Activated naive CD4-positive, alpha-beta T cell treated with anti-CD3 and anti-CD28 coated beads for 36 hours (primary cell): ENCODE measurements around the gene GALK1. TPM values are rescaled to one million over a fixed set of nuclear protein-coding genes. Genes with fewer than 3 reads are reported as not detected.
"Not testable (repeated sequence)": the region's sequence is repeated elsewhere in the genome, so short reads cannot be mapped to it uniquely, and the experiment has no call there.

Experiments
- CTCF ChIA-PET: fragments of 350-600 bp; sonication (Branson Sonifier 250); formaldehyde crosslinking; loops from one replicate; lab custom pipeline; 2021; ENCODE audit warnings: antibody characterized with exemption; lab: Charles Lee
- DNase-seq: peaks from one replicate; pipeline ENCODE4 v3.0.0-alpha.2; 2020
- H3K27ac Mint-ChIP-seq: one replicate; pipeline ENCODE4 v1.8.0; 2021; ENCODE audit warnings: mild to moderate bottlenecking, mixed read lengths
- H3K27me3 Mint-ChIP-seq: one replicate; pipeline ENCODE4 v1.8.0; 2021; ENCODE audit warnings: low read depth, mixed read lengths
- H3K36me3 Mint-ChIP-seq: one replicate; pipeline ENCODE4 v1.8.0; 2021; ENCODE audit warnings: low read depth, mixed read lengths
- H3K4me1 Mint-ChIP-seq: one replicate; pipeline ENCODE4 v1.8.0; 2021; ENCODE audit warnings: low read depth, mixed read lengths
- H3K4me3 Mint-ChIP-seq: one replicate; pipeline ENCODE4 v1.8.0; 2021; ENCODE audit warnings: mild to moderate bottlenecking, moderate library complexity, mixed read lengths
- H3K9me3 Mint-ChIP-seq: one replicate; pipeline ENCODE4 v1.8.0; 2021; ENCODE audit warnings: mixed read lengths
- intact Hi-C: fragments of 100-400 bp; cut with micrococcal nuclease; formaldehyde crosslinking; loops from one replicate; pipeline ENCODE4 v1.15.1; 2023
- total RNA-seq, 2 experiments: library from RNA; stranded (reverse); gene quantifications; one replicate each; pipeline ENCODE4 v1.2.3, GENCODE V29; 2021

GALK1 gene
- total RNA-seq, 2 experiments from 2014 or later: 48.7 to 50.2 TPM

GRCh38 chr17:75773121-75773807 is 8.3 kb upstream of the GALK1 start:
- no peak for DNase-seq
- H3K27ac Mint-ChIP-seq: no peak overlapping the region
- no peak overlapping the region for H3K4me3 Mint-ChIP-seq
- H3K4me1 Mint-ChIP-seq: peaks cover 26% of the 10 kb centered on the region
- H3K9me3 Mint-ChIP-seq: no peaks in the 10 kb centered on the region
- peaks cover 26% of the 10 kb centered on the region for H3K36me3 Mint-ChIP-seq
- H3K27me3 Mint-ChIP-seq: no peaks in the 10 kb centered on the region
- CTCF ChIA-PET: interaction anchor here (0.6 to 5.7 kb wide), 8 partner anchors 8 to 326 kb away, joined by 3 to 30 read pairs (median 6); partner anchors contain the start of gene GALK1
- intact Hi-C loops: no loop called here

GRCh38 chr17:75771334-75772281 is 6.6 kb upstream of the GALK1 start:
- Mint-ChIP-seq H3K27me3 (no peaks in the 10 kb centered on the region), H3K27ac (no peak overlapping the region), H3K9me3 (no peaks in the 10 kb centered on the region), H3K36me3 (peaks cover 10% of the 10 kb centered on the region), H3K4me3 (no peak overlapping the region), H3K4me1 (peaks cover 13% of the 10 kb centered on the region)
- CTCF ChIA-PET: interaction anchor here (0.6 to 0.7 kb wide), 3 partner anchors 18 to 507 kb away, joined by 3 read pairs; no protein-coding TSS in a partner anchor
- no peak for DNase-seq
- intact Hi-C loops: no loop called here

DNA sequence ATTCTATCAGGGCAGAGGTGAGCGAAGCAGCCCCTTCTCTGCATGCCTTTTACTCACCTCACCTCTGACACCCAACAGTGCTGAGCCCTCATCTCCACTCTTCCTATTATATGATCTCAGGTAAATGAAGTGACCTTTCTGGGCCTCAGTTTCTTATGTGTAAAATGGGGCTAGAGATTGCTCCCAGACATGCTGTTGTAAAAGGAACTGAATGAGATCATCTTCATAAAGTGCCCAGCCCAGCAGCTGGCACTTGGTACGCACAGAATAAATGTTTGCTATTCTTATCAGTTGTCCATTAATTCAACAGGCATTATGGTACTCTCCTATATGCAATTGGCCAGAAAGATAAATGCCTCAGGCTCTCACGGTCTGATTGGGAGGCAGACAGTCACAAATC is 4.5 kb upstream of the GALK1 start:
- Mint-ChIP-seq H3K9me3 (no peaks in the 10 kb centered on the region), H3K36me3 (no peaks in the 10 kb centered on the region), H3K27me3 (no peaks in the 10 kb centered on the region), H3K27ac (no peak overlapping the region), H3K4me3 (no peak overlapping the region), H3K4me1 (peaks cover 2% of the 10 kb centered on the region)
- no peak for DNase-seq
- CTCF ChIA-PET: interaction anchor here (0.6 to 0.8 kb wide), 2 partner anchors 12 to 19 kb away, joined by 3 to 4 read pairs; no protein-coding TSS in a partner anchor
- intact Hi-C loops: no loop called here

DNA sequence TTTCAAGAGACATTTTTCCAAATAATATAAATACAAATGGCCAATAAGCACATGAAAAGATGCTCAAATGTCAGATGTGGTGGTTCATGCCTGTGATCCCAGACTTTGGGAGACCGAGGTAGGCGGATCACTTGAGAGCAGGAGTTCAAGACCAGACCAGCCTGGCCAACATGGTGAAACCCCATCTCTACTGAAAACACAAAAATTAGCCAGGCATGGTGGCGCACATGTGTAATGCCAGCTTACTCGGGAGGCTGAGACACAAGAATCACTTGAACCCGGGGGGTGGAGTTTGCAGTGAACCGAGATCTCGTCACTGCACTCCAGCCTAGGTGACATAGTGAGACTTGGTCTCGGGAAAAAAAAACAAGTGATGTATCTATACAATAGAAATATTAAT is 2.9 kb upstream of the GALK1 start:
- CTCF ChIA-PET: interaction anchor here (0.7 to 1.7 kb wide), 3 partner anchors 11 to 345 kb away, joined by 3 to 6 read pairs (median 4); no protein-coding TSS in a partner anchor
- H3K4me1 Mint-ChIP-seq: peaks cover 10% of the 10 kb centered on the region
- H3K27ac Mint-ChIP-seq: no peak overlapping the region
- H3K9me3 Mint-ChIP-seq: no peaks in the 10 kb centered on the region
- H3K4me3 Mint-ChIP-seq: no peak overlapping the region
- DNase-seq: no peak
- intact Hi-C loops: no loop called here
- H3K36me3 Mint-ChIP-seq: no peaks in the 10 kb centered on the region
- H3K27me3 Mint-ChIP-seq: no peaks in the 10 kb centered on the region

DNA sequence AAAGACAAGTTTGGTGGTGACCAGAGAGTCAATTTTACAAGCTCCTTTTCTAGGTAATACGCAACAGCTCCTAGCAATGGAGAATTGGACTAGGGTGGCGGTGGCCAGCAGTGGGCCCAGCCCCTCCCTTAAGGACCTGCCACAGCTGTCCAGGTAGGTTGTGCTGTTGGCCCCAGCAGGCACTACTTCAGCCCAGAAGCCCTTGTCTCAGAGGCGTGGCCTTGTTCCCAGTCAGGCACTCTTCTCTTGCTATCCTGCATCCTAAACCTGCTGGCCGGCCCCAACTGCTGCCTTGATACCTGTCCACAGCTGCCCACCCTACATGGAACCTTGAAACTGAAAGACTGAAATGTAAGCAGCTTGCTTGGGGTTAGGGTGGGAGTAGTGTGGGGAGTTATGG is 989 bp upstream of the GALK1 start:
- no peak overlapping the region for H3K27ac Mint-ChIP-seq
- peaks cover 4% of the 10 kb centered on the region for H3K36me3 Mint-ChIP-seq
- intact Hi-C loops: loop anchor here (1.0 to 2.0 kb wide), 2 partner anchors 61 to 130 kb away; partner anchors contain the start of gene TRIM65
- no peak for DNase-seq
- CTCF ChIA-PET: interaction anchor here (0.8 to 5.2 kb wide), 9 partner anchors 10 to 131 kb away, joined by 3 to 76 read pairs (median 7); partner anchors contain the start of gene UNK
- no peaks in the 10 kb centered on the region for H3K27me3 Mint-ChIP-seq
- H3K4me1 Mint-ChIP-seq: peaks cover 10% of the 10 kb centered on the region
- H3K9me3 Mint-ChIP-seq: no peaks in the 10 kb centered on the region
- H3K4me3 Mint-ChIP-seq: no peak overlapping the region

DNA sequence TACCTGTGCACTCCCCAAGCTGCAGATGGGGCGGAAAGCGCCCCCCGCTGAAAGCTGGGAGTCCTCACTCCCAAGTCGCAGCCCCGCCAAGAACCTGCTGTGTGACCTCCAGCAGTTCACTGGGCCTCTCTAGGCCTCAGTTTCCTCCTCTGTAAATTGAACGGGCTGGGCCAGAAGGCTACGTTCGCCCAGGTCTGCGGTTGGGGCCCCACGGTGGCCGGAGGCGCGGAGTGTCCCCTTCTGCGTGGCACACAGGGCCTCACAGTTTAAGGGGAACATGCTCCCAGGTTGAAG is 628 bp downstream of the GALK1 start:
- intact Hi-C loops: loop anchor here (1.0 to 2.0 kb wide), 2 partner anchors 20 to 62 kb away; partner anchors contain the start of gene UNK
- H3K27me3 Mint-ChIP-seq: no peaks in the 10 kb centered on the region
- CTCF ChIA-PET: interaction anchor here (0.6 to 5.2 kb wide), 19 partner anchors 8 to 131 kb away, joined by 3 to 76 read pairs (median 5); partner anchors contain the start of genes SMIM5, UNK and WBP2
- H3K9me3 Mint-ChIP-seq: no peaks in the 10 kb centered on the region
- H3K4me1 Mint-ChIP-seq: peaks cover 10% of the 10 kb centered on the region
- H3K36me3 Mint-ChIP-seq: peaks cover 4% of the 10 kb centered on the region
- peak overlapping the region; percentile 79 for H3K27ac Mint-ChIP-seq
- DNase-seq: no peak
- H3K4me3 Mint-ChIP-seq: peak overlapping the region; percentile 84

GRCh38 chr17:75763613-75764416 is 1.2 kb downstream of the GALK1 start:
- Mint-ChIP-seq H3K27me3 (no peaks in the 10 kb centered on the region), H3K27ac (peak overlapping the region; percentile 41), H3K4me1 (peaks cover 10% of the 10 kb centered on the region), H3K36me3 (peaks cover 5% of the 10 kb centered on the region), H3K9me3 (no peaks in the 10 kb centered on the region), H3K4me3 (peak overlapping the region; percentile 84)
- CTCF ChIA-PET: interaction anchor here (0.6 to 5.2 kb wide), 18 partner anchors 8 to 131 kb away, joined by 3 to 76 read pairs (median 6); partner anchors contain the start of genes SMIM5 and UNK
- no peak for DNase-seq
- intact Hi-C loops: loop anchor here (1.0 to 2.0 kb wide), 2 partner anchors 20 to 63 kb away; partner anchors contain the start of gene UNK

GRCh38 chr17:75763269-75763607 is 1.8 kb downstream of the GALK1 start:
- no peak for DNase-seq
- intact Hi-C loops: no loop called here
- no peaks in the 10 kb centered on the region for H3K27me3 Mint-ChIP-seq
- peaks cover 5% of the 10 kb centered on the region for H3K36me3 Mint-ChIP-seq
- CTCF ChIA-PET: interaction anchor here (1.0 to 5.2 kb wide), 11 partner anchors 10 to 130 kb away, joined by 4 to 76 read pairs (median 8); partner anchors contain the start of genes SMIM5 and UNK
- peak overlapping the region; percentile 18 for H3K4me3 Mint-ChIP-seq
- no peaks in the 10 kb centered on the region for H3K9me3 Mint-ChIP-seq
- H3K27ac Mint-ChIP-seq: no peak overlapping the region
- H3K4me1 Mint-ChIP-seq: peaks cover 10% of the 10 kb centered on the region

GRCh38 chr17:75762513-75763268 is 2.3 kb downstream of the GALK1 start:
- Mint-ChIP-seq H3K4me3 (peak overlapping the region; percentile 51), H3K36me3 (peaks cover 5% of the 10 kb centered on the region), H3K27ac (no peak overlapping the region), H3K27me3 (no peaks in the 10 kb centered on the region), H3K9me3 (no peaks in the 10 kb centered on the region), H3K4me1 (peaks cover 10% of the 10 kb centered on the region)
- CTCF ChIA-PET: interaction anchor here (0.6 to 5.2 kb wide), 9 partner anchors 13 to 130 kb away, joined by 3 to 76 read pairs (median 6); partner anchors contain the start of genes SMIM5 and WBP2
- intact Hi-C loops: no loop called here
- no peak for DNase-seq

DNA sequence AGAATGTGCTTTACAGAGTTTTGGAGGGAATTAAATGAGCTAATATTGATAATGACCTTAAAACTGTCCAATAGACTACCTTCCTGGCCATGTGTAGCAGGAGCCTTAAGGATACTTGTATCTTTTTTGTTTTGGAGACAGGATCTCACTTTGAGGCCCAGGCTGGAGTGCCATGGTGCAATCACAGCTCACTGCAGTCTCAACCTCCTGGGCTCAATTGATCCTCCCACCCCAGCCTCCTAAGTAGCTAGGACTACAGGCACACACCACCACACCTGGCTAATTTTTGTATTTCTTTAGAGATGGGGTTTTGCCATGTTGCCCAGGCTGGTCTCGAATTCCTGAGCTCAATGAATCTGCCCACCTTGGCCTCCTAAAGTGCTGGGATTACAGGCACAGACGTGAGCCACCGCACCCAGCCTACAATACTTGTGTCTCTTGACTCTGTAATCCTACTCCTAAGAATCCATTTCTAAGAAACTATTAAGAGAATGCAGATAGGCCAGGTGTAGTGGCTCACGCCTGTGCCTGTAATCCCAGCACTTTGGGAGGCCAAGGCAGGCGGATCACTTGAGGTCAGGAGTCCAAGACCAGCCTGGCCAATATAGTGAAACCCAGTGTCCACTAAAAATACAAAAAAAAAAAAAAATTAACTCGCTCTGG is 4.9 kb downstream of the GALK1 start:
- H3K36me3 Mint-ChIP-seq, H3K9me3 Mint-ChIP-seq, H3K4me3 Mint-ChIP-seq, DNase-seq, H3K27me3 Mint-ChIP-seq, H3K27ac Mint-ChIP-seq: not testable (repeated sequence)
- intact Hi-C loops: loop anchor here (10.0 kb wide), 1 partner anchor 245 kb away; the partner anchor contains the start of gene CDK3
- peaks cover 10% of the 10 kb centered on the region for H3K4me1 Mint-ChIP-seq
- CTCF ChIA-PET: interaction anchor here (0.6 to 3.3 kb wide), 3 partner anchors 11 to 101 kb away, joined by 3 to 20 read pairs (median 3); no protein-coding TSS in a partner anchor
